K562 (cell line): ENCODE results near the gene CNP. TPM values are rescaled to one million over a fixed set of nuclear protein-coding genes. Genes with fewer than 3 reads are reported as not detected.
A peak's percentile ranks its signal among the peaks of the same experiment; 100 is the strongest.

Experiments used
- ATF3 ChIP-seq, 2 experiments: fragments of 450-650 bp in 1 of 2; sonication (generic) in 1 of 2; formaldehyde crosslinking in 1 of 2; IDR thresholded peaks in 1 of 2; conservative IDR thresholded peaks in 1 of 2; 2 replicates each; pipeline versions ENCODE4 v1.6.1 to v1.8.1; 2016 to 2023; ENCODE audit warnings: mild to moderate bottlenecking in 2 of 2, moderate library complexity in 2 of 2, inconsistent platforms in 1 of 2, missing genetic modification reagents in 1 of 2
- CTBP1 ChIP-seq: fragments of 450-650 bp; IDR thresholded peaks from 2 replicates; pipeline ENCODE4 v1.6.1; 2016; ENCODE audit warnings: borderline replicate concordance
- E2F8 ChIP-seq: fragments of 450-650 bp; IDR thresholded peaks from 2 replicates; pipeline ENCODE4 v1.7.1; 2018; ENCODE audit warnings: mild to moderate bottlenecking, low read depth; ENCODE audit not compliant: partially characterized antibody
- THAP12 ChIP-seq: fragments of 250-450 bp; sonication (Bioruptor Pico); IDR thresholded peaks from 2 replicates; pipeline ENCODE4 v1.9.0; 2021; ENCODE audit warnings: mild to moderate bottlenecking, inconsistent platforms
- ZBTB40 ChIP-seq, 2 experiments: fragments of 450-650 bp in 1 of 2; sonication (generic) in 1 of 2; formaldehyde crosslinking in 1 of 2; IDR thresholded peaks; 2 replicates each; pipeline versions ENCODE4 v1.7.1 to v1.9.0; 2016 to 2022; ENCODE audit warnings: inconsistent platforms in 1 of 2, mild to moderate bottlenecking in 1 of 2, missing genetic modification reagents in 1 of 2
- ZBTB9 ChIP-seq: fragments of 450-650 bp; formaldehyde crosslinking; IDR thresholded peaks from 2 replicates; pipeline ENCODE4 v1.4.0; 2020; ENCODE audit warnings: mild to moderate bottlenecking, moderate library complexity
- polyA plus RNA-seq, 8 experiments: library from polyadenylated mRNA; depleted of rRNA in 4 of 8; stranded (reverse) in 5 of 8; unstranded in 3 of 8; fragments of >200 nt; fragmentation: Nextera tagmentation in 2 of 8; fragmentation: Illumina TruSeq in 1 of 8; extraction: Ambion mirVana in 2 of 8; extraction: Trizol in 1 of 8; gene quantifications; 2 replicates each; pipeline versions ENCODE4 v1.2.1 to v1.2.3, GENCODE V29; 2011 to 2014; ENCODE audit warnings: inconsistent platforms in 1 of 8, missing spikeins in 1 of 8
- total RNA-seq, 7 experiments: library from RNA; depleted of rRNA in 6 of 7; stranded (reverse); fragments of >200 nt in 6 of 7; fragmentation: Illumina TruSeq in 2 of 7; extraction: Trizol in 2 of 7; gene quantifications; 2 replicates each; pipeline versions ENCODE4 v1.2.1 to v1.2.3, GENCODE V29; 2011 to 2021; ENCODE audit warnings: low replicate concordance in 1 of 7

Gene CNP
- total and polyA plus RNA-seq, 9 of the 15 experiments (the other 6 are each of a cell fraction or from before 2014, with no cell fraction given), result 1.7 to 52.0 (median 29.1) TPM

GRCh38 chr17:42019509-42020404 is 53.2 kb downstream of the CNP start, which contains the start of gene NKIRAS2 (continued):
- TF ChIP-seq ATF3 (IDR thresholded peaks at IDR 0.05) (no peak), ATF3 (CRISPR knock-in tag; conservative IDR thresholded peaks at IDR 0.05) (no peak), E2F8 (peak; percentile 79), THAP12 (peak; percentile 92), CTBP1 (peak; percentile 60), ZBTB40 (IDR thresholded peaks at IDR 0.05) (peak; percentile 94), ZBTB40 (CRISPR knock-in tag; IDR thresholded peaks at IDR 0.05) (no peak), ZBTB9 (CRISPR knock-in tag) (no peak)
